HG02763 (cell line): Measurements from ENCODE around the gene PRDX5.

Experiments used
- ATAC-seq: cut with Tn5 transposase; IDR thresholded peaks from one replicate; pipeline ENCODE4 v1.9.1; 2021; ENCODE audit warnings: mild to moderate bottlenecking, moderate library complexity; ENCODE audit not compliant: unreplicated experiment

Gene PRDX5

DNA sequence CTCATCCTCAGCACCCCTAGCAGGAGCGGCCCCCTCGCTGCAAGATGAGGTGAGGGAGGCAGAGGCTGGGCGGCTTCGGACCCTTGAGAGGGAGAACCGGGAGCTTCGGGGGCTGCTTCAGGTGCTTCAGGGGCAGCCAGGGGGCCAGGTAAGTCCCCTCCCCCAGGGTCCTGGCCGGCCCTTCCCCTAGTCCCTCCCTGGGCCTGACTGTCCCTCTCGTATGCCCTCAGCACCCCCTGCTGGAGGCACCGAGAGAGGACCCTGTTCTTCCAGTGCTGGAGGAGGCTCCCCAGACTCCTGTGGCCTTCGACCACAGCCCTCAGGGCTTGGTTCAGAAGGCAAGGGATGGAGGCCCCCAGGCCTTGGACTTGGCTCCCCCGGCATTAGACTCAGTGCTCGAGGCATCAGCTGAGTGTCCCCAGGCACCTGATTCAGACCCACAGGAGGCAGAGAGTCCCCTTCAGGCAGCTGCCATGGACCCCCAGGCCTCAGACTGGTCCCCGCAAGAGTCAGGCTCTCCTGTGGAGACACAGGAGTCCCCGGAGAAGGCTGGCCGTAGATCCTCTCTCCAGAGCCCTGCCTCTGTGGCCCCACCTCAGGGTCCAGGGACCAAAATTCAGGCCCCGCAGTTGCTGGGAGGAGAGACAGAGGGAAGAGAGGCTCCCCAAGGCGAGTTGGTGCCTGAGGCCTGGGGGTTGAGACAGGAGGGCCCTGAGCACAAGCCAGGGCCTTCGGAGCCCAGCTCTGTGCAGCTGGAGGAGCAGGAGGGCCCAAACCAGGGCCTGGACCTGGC, 26.0 kb downstream of the PRDX5 start:
- ATAC-seq: no peak

DNA sequence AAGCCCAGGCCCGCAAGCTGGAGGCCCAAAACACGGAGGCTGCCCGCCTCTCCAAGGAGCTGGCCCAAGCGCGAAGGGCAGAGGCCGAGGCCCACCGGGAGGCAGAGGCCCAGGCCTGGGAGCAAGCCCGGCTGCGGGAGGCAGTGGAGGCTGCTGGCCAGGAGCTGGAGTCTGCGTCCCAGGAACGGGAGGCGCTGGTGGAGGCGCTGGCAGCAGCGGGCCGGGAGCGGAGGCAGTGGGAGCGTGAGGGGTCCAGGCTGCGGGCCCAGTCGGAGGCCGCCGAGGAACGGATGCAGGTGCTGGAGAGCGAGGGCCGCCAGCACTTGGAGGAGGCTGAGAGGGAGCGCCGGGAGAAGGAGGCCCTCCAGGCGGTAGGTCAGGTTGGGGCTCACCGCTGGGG, 26.9 kb downstream of the PRDX5 start:
- no peak for ATAC-seq

DNA sequence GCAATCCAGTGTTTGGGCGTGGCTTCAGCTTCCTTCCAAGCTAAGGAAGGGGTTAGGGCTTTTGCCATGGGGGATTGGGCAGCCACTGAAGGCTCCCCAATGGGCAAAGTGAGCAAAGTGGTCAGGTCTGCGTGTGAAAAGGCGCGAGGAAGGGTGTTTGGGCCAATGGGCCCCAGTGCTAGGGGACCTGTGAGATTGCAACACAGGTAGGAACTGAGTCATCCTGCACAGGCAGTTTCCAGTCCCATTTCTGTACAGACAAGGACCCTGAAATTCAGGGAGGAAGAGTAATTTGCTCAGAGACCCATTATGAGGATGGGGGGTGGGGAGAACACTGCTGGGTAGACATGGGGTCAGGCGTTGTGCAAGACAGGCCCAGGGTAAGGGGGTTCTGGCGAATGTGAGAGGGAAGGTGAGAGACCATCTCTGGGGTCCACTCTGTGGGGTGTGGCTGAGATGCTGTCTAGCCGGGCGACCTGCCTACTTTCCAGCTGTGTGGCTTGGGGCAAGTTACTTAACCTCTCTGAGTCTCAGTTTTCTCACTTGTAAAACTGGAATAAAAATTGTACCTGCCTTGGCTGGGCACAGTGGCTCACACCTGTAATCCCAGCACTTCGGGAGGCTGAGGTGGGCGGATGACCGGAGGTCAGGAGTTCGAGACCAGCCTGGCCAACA, 29.4 kb downstream of the PRDX5 start:
- no peak for ATAC-seq

DNA sequence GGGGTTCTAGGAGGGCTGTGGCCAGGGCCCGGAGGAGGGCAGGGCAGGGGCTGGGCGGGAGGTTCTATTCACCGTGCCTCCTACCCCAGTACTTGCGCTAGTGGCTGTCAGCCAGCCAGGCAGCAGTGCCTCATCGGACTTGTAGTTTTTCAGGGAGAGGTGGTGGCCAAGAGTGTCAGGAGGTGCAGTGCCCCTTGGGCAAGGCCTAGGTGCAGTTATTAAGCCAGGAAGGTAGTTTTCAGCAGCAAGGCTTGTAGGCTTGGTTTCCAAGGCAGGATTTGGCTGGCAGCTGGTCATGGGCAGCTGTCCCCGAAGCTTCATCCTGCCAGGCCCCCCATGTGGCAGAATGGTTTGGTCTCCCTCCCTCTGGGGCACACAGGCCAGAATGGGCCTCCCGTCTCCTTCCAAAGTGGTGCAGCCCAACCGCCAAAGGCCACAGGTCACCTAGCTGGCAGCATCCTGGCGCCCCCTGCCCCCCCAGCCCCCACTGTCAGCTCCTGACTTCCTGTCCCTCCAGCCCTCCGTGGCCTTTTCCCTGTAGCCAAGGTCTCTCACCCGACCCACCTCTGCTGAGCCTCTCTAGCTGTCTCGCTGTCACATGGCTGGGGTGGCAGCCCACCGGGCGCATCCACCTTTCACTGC, 30.6 kb downstream of the PRDX5 start:
- no peak for ATAC-seq

DNA sequence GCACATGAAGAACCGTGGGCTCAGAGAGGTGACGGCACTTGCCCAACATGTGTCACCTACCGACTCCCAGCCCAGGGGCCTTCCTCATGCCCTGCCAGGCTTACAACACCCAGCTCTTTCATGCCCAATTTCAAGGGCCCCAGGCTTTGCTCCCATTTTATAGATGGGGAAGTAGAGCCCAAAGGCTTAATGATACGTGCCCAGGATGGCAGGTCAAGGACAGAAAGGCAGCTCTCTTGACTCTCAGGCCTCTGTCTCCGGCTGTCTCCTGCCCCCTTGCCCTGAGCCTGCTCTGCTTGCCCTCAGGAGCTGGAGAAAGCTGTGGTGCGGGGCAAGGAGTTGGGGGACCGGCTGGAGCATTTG, 31.1 kb downstream of the PRDX5 start:
- ATAC-seq: no peak

DNA sequence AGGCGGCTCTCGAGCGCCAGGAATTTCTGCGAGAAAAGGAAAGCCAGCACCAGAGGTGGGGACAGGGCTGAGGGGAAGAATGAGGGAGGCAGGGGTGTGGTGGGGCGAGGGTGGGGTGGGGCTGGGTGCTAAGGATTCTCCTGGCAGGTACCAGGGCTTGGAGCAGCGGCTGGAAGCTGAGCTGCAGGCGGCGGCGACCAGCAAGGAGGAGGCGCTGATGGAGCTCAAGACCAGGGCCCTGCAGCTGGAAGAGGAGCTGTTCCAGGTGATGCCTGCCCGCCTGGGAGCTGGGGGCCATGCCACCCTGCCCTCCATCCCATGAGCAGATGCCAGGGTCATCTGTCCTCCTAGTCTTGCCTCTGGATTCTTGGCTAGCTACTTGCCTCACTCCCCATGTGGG, 31.5 kb downstream of the PRDX5 start:
- ATAC-seq: no peak

DNA sequence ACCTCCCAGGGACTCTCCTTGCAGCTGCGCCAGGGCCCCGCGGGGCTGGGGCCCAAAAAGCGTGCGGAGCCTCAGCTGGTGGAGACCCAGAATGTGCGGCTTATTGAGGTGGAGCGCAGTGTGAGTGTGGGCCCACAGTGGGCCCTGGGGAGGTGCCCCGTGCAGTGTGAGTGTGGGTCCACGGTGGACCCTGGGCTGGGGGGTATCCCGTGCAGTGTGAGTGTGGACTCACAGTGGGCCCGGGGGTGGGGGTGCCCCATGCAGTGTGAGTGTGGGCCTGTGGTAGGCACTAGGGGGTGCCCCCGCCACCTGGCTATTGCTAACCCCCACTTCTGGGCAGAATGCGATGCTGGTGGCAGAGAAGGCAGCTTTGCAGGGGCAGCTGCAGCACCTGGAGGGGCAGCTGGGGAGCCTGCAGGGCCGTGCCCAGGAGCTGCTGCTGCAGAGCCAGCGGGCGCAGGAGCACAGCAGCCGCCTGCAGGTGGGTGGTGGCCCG, 33.3 kb downstream of the PRDX5 start:
- no peak for ATAC-seq

DNA sequence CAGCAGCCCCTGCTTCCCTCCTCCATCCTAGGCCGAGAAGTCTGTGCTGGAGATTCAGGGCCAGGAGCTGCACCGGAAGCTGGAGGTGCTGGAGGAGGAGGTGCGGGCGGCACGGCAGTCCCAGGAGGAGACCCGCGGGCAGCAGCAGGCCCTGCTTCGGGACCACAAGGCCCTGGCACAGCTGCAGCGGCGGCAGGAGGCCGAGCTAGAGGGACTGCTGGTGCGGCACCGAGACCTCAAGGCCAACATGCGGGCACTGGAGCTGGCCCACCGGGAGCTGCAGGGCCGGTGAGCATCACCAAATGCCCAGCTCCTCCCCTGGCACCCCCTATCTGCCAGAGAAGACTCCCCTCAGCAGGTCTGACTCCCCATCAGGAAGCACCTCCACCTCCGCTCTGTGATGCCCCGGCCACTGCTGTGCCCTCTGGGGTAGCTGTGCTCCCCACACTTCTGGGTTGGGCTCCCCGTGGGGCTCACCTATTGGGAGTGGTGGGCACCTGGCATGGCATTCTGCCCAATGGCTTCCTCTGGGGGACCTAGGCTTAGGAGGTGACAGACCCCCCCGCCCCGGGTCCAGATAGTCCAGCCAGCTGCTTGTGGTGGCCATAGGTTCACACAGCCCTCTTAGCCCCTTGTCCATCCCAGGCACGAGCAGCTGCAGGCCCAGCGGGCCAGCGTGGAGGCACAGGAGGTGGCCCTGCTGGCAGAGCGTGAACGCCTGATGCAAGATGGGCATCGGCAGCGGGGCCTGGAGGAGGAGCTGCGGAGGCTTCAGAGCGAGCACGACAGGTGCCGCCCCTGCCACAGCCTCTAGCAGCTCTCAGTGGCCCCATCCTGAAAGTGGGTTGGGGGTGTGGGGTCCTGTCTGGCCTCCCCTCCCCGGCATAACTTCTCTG, 34.4 kb downstream of the PRDX5 start:
- no peak for ATAC-seq

DNA sequence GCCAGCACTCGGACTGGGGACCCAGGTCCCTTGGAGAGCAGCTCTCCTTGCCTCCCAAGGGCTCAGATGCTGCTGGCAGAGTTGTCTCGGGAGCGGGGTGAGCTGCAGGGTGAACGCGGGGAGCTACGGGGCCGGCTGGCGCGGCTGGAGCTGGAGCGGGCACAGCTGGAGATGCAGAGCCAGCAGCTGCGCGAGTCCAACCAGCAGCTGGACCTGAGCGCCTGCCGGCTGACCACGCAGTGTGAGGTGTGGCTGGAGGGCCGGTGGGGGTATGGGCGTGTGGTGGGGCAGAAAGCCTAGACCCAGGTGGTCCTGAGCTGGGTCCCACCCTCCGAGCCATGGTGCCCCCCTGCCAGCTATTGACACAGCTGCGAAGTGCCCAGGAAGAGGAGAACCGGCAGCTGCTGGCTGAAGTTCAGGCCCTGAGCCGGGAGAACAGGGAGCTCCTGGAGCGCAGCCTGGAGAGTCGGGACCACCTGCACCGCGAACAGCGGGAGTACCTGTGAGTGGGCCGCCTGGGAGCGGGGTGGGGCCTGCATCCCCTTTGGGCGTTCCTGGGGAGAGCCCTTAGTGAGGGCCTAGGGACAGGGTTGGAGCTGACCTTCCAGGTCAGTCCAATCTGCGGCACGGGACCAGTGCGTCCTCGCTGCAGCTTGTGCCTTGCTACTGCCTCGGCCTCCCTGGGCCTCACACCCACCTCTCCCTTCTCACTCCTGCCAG, 35.2 kb downstream of the PRDX5 start:
- ATAC-seq: no peak

DNA sequence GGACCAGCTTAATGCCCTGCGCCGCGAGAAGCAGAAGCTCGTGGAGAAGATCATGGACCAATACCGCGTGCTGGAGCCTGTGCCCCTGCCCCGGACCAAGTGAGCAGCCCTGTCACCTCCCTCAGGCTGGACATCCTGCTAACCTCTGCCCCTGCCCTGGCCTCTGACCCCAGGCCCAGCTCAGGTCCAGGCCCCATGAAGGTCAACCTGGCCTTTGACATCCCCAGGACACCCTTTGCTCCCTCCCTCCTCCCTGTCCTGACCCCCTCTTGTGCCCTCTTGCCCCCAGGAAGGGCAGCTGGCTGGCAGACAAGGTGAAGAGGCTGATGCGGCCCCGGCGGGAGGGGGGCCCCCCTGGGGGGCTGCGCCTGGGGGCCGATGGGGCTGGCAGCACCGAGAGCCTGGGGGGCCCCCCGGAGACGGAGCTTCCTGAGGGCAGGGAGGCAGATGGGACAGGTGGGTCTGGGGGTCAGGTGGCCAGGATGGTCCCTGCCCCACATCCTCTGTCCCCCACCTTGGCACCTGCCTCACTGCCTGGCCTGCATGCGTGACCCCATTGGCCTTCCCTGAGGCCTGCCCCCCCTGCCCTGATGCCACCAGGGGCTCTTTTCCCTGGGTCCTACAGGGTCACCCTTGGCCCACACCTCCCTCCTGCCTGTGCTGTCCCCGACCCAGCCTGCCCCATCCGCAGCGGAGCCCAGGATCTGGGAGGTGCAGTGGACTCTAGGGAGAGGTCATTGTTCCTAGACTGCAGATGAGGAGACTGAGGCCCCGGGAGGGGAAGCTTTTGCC, 36.0 kb downstream of the PRDX5 start:
- ATAC-seq: no peak

DNA sequence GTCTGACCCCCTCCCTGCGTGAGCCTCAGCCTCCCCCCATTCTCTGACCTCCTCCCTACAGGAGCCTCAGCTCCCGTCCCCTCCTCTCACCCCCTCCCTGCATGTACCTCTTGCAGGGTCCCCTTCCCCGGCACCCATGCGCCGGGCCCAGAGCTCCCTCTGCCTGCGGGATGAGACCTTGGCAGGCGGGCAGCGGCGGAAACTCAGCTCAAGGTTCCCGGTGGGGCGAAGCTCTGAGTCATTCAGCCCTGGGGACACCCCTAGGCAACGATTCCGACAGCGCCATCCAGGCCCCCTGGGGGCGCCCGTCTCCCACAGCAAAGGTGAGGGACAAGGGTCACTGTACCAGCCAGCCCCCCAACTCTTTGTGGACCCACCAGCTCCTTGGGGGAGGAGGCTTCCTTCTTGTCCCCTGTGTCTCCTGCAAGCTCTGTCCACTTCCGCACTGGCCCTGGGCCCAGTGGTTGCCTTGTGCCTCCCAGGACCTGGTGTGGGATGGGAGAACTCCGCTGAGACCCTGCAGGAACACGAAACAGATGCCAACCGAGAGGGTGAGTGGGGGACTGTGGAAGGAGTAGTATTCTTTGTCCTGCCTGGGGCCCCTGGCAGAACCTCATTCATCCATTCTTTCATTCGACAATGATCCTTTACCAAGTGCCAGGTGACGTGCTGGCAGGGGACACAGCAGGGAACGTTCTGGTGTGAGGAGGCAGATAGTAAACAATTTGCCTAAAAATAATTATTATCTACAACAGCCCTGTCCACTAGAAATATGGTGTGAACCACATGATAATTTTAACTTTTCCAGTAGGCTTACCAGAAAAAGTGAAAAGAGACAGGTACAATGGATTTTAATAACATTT, 37.4 kb downstream of the PRDX5 start:
- no peak for ATAC-seq

DNA sequence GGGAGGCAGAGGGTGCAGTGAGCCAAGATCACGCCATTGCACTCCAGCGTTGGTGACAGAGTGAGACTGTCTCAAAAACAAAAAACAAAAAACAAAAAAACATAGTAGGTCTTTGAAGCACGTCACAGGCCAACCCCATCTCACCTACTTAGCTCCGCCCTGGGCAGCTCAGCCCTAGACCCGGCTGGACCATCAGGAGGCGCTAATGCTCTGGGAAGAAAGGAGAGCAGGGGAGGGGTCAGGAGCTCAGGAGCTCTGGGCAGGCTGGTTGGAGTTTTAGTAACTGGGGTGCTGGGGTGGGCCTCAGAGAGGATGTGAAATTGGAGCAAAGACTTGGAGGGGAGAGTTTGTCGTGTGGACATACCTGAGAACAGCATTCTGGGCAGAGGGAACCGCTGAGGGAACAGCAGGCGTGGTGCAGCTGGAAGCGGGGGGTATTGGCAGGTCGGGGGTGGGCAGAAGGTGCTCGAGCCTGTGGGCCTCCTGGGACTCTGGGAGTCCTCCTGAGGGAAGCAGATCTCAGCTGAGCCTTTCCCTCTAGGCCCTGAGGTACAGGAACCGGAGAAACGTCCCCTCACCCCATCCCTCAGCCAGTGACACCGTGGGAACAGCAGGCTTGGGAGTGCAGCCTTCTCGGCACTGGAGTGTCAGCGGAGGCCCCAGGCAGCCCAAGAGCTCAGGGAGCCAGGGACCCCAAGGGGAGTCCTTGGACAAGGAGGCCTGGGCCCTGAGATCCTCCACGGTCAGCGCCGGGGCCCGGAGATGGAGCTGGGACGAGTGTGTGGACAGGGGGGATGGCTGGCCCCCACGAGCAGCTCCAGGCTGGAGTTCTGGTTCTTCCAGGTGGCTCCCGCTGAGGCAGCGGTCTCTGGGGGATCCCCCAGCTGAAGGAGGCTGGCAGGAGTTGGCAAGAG, 38.8 kb downstream of the PRDX5 start:
- no peak for ATAC-seq

DNA sequence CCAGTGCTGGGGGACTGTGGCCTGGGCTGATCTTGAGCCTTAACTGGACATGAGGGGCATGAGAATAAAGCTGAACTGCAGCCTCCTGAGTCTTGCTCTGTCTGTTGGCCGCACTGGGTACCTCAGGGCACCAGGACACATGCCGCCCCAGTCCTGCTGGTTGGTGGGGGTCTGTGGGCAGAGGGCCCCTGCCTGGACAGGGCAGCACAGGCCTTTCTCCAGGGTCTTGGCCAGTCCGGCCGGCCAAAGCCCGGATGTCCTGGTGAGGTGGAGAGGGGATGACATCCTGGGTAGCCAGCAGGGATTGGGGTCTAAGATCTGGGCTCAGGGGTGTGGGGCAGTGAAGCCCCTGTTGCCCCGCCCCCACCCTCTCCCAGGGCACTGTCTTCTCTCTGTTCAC, 39.5 kb downstream of the PRDX5 start:
- no peak for ATAC-seq

DNA sequence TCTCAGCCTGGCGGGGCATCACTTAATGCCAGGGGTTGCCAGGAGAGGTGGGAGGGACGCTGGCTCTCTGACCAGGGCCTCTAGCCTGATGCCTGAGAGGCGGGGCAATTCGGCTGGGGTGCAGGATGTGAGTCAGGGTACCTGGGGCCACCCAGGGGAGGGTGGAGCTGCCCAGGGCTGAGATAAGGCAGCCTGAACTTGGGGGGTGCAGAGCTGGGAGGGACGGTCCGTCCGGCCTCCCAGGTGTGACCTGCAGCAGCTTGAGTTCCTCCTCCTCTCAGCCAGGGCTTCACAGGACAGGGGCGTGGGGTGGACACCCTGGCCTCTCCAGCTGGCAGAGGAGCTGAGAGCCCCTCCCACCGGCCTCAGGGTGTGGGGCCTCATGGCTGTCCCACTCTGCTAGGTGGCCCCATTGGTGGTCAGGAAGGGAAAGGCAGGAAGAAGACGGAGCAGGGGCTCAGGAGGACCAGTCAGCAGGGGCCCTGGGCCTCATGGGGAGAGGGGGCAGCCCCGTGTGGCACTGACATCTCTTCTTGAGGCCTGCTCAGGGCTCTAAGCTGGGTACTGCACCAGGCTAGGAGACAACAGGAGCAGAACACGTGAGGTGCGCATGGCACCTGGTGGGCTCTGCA, 40.1 kb downstream of the PRDX5 start:
- no peak for ATAC-seq

DNA sequence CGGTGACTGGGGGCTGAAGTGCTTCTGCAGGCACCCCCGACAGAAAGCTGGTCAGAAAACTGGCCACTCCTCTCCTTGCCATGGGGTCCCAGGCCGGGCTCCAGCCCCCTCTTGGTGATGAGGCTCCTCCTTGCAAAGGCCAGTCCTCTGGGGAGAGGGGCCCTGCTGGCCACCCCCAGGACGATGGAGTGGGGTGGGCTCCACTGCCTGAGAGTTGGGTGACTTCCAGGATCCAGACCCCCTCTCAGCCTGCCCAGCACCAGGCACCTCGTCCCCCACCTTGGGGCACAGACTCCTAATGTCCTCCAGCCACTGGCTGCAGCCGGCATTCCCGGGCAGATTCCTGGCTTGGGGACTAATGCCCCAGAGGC, 40.6 kb downstream of the PRDX5 start:
- no peak for ATAC-seq

DNA sequence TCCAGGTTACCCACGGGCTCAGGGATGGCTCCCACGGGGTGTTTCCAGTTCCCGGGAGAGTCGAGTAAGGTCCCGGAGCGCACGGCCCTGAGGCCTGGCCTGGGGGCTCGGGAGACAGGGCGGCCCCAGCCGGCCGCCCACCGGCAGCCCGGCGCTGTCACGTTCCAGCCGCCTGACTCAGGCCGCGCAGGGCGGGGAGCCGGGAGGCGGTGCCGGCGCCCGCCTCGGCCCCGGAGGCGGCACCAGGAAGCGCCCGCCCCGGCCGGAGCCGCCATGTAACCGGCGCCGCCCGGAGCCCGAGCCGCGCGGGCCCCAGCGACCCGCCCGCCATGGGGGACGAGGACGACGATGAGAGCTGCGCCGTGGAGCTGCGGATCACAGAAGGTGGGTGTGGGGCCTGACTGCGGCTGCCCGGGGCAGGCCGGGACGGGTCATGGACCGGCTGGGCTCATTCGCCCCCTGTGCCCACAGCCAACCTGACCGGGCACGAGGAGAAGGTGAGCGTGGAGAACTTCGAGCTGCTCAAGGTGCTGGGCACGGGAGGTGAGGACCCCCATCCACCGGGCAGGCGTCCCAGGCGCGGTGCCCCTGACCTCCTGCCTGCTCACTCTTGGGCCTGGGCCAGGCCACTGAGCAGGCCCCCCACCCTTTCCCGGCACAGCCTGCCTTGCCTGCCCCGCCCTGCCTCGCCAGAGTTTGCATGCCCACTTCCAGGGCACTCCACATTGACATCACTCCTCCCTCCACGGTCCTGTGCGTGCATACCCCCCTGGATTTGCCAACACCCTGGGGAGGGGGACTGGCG, 41.2 kb downstream of the PRDX5 start, which contains the start of gene RPS6KA4:
RPS6KA4 (plus strand) TSS at position 256 of the 805 bp plus-strand sequence; CDS start at position 330, 74 bp downstream.
- ATAC-seq: no peak
